ENCODE results near the gene NR3C1.

DNA sequence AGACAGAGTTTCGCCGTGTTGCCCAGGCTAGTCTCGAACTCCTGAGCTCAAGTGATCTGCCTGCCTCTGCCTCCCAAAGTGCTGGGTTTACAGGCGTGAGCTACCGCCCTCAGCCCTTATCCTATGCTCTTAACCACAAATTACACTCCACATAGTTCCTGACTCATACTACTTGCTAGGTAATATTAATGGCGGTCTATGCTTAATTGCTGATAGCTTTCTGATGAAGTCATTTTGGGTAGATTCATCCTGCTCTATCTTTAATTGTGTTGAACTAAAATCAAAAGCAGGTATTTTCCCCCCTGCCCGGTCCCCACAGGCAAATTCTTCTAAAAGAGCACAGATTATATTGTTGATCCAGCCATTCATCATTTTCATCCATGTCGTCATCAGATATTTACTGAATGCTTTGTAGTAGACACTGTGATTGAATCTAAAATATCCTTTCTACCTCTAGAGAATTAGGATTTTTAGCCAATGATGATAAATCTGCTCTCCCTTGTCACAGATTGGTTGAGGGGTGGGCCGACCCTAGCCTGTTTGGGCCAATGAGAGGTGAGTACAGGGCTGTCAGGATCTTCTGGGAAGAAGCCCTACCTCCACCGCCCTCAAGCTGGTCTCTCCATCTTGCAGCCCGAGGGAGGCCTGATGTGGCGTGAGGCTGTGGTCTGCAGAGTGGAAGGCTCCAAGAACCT, 144.8 kb downstream of the NR3C1 start:
- TF ChIP-seq CTCF (IDR thresholded peaks at IDR 0.05; ENCODE audit: insufficient read depth, low read length, poor library complexity, severe bottlenecking): no peak
- TF ChIP-seq EZH2phosphoT487 (conservative IDR thresholded peaks at IDR 0.05; ENCODE audit: low read length): no peak
